Stimulated activated CD4-positive, alpha-beta T cell treated with anti-CD3 and anti-CD28 coated beads, Interleukin-1b, Interleukin-23, amount 100 ng/mL, for 24 hours (primary cell): ENCODE measurements around the gene MON1B.

Source experiments
- DNase-seq, 4 experiments: peaks; one replicate each; pipeline ENCODE4 v3.0.0-alpha.2; 2020; ENCODE audit warnings: low read depth in 4 of 4, low spot score in 1 of 4

Gene MON1B

DNA sequence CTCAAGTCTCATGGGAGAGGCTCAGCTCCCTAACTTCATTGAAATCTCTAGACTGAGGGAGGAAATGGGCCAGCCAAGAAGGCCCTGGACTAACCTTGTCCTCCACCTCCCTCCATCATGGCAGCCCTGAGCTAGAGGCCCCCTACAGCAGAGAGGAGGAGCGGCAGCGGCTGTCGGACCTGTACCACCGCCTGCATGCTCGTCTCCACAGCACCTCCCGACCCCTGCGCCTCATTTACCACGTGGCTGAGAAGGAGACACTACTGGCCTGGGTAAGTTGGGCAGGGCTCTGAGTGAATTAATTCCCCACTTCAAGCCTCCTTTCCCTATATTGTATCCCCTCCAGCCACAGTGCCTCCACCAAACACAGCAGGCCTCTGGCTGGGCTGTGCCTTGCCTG is 4.4 kb downstream of the MON1B start:
- DNase-seq, result no peak

DNA sequence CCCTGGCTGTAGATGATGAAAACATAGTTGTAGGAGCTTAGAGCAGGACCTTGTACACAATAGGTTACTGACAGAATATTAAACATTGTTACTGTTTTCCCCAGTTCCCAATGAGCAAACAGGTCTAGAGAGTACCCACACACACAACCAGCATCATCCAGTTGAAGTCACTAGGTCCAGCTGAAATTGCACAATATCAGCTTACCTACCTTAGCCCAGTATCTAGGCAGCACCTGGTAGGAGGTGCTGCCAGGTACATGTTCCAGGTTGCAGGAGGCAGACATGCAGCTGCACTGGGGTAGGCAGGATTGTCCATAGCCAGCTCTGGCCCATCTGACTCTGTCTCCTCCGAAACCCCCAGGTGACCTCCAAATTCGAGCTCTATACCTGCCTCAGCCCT is 6.8 kb downstream of the MON1B start:
- DNase-seq, result no peak

DNA sequence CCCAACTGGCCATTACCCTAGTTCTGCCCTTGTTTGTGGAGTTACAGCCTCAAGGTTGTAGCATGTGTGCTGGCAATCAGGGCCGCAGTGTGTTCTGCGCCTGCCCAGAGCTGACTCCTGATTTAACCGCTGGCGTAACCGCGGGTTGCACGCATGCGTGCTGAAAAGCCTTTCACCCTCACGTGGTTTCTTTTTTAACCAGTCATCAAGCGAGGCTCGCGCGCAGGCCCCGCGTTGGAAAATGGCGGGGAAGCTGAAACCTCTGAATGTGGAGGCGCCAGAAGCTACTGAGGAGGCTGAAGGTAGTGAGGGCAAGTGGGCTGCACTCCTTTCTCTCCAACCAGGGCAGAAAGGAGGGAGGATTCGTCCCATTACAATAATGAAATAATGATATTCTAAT is 8.2 kb downstream of the MON1B start, which contains the start of gene SYCE1L:
TSS of gene SYCE1L (plus strand) at position 198 of the 400 bp plus-strand sequence. CDS start at position 242, 44 bp downstream.
- DNase-seq, result no peak

DNA sequence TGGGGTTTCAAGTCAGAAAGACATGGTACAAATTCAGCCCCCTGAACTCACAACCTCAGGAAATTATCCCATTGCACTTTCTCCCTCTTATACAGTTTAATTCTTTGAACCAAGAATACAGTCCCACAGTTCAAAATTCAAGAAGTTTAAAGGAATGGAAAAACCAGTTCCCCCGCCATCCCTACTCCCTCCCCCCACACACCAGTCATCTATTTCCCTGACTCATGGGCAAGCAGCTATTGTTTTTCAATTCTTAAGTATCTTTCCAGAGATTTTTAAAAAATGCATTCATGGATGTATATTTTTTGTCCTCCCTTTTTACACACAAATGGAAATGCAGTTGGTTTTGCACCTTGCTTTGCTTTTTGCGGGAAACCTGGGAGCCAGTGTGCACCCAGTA is 15.5 kb downstream of the MON1B start:
- DNase-seq, result no peak

DNA sequence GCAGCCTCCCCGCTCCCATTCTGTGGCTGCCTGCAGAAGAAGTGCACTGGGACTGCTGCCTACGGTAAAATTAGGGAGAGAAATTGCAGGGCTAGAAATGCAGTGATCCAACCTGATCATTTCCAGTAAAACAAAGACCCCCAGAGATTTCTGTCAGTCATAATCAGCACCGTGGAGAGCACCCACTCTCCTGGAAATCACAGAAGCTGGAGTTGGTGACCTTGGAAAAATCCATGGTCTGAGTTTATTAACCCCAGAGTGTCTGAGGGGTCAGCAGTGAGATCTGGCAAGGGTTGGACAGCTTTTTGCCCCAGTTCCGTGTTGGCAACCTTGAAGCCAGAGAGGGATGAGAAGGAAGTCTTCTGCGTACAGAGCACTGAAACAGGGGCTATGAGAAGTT is 16.0 kb downstream of the MON1B start:
- no peak for DNase-seq

DNA sequence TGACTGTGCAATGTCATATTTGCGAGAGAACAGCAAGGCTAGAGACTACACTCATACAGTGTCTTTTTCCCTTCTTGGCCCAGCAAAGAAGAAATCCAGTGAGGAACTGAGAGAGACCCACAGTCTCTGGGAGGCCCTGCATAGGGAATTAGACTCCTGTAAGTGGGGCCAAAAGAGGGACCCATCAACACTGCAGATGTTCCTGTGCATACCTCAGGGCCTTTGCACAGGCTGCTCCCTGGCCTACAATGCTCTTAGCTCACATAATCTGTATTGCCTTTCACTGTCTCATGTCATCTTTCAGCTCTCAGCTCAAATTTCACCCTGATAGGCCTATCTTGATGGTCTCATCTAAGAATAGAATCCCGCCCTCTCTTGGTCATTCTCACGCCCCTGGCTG is 17.4 kb downstream of the MON1B start:
- no peak for DNase-seq

DNA sequence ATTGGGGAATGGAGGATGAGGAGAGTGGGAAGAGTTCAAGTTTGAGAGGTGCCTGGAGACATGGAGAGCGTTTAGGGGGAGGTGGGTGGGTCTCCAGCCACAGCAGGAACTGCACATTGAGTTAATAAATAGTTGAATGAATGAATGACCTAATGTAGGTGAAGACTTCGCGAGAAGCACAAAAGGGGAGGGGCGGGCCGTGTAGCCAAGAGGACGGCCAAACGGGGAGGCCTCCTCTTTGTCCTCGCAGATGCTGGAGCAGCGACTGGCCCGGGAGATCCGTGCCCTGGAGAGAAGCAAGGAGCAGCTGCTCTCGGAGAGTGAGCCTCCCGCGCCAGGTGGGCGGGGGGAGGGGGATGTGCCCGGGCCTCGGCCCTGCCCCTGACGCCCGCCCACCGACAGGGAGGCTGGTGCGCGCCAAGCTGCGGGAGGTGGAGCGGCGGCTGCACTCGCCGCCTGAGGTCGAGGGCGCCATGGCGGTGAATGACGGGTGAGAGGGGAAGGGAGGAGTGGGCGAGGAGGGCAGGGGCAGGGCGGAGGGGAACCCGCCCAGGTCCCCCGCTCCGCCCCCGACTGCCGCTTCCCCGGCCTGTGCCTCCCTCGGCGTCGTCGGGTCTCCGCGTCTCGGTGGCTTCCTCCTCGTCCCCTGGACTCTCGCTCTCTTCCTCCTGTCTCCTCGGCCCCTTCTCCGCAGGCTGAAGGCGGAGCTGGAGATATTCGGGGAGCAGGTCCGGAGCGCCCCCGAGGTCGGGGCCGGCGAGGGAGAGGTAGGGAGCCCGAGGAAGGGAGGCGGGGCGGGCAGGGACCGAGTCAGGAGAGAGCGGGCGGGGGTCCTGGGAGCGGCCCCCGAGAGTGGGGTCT is 21.1 kb downstream of the MON1B start:
- DNase-seq, result peak in 3 of 4 experiments; percentile 36 to 63 (median 63)

DNA sequence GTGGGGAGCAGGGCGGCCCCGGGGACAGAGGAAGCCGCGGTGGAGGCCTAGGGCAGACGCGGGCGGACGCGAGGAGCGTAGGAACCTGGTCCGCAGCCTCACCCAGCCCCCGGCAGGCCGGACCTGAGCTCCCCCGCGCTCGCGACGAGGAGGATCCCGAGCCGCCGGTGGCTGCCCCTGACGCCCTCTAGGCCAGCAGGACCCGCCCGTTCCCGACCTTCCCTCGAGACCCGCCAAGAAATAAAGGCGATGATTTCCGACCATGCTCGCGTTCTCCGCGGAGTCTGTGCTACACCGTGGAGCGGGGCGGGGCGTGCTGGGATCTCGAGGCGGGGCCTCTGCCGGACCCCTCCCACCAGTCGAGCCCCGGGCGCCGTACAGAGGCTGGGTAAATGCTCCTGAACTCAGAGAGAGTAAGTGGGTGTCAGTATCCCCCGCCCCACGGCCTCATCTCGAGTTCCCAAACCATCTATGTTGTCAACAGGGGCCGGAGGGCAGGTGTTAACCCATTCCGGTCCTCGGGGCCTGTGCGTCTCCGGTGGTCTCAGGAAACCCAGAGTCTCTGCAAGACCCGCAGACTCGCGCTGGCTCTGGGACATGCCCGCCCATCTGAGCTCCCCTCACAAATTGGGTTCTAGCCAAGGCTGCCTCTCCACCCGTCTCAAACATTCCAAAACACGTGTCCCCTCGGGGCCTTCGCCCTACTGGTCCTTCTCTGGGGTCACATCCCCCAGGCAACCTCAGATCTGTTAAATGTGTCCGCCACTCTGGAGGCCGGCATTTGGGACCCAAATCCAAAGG is 22.0 kb downstream of the MON1B start:
- DNase-seq, result peak; percentile 38 to 66 (median 58)

DNA sequence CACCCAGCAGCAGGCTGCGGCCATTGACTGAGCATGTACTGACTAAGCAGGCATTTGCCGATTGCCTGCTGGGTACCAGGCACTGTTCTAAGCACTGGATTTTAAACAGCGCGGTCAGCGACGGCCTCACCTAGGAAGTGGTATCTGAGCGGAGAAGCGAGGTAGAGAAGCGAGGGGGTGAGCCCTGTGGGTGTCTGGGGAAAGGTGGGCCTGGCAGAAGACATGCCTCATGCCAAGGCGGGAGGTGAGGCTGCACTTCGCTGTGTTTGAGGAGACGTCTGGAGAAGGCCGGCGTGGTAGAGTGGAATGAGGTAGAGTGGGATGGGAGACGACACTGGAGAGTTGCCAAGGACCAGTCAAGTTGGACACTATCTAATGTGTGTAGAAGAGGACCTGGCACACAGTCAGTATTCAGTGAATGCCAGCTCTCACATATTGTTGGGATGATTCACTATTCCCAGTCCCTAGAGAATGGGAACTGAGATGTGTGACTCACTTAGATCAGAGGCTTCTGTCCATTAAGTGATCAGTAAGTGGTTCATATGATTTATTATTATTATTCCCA is 22.6 kb downstream of the MON1B start:
- DNase-seq, result no peak

DNA sequence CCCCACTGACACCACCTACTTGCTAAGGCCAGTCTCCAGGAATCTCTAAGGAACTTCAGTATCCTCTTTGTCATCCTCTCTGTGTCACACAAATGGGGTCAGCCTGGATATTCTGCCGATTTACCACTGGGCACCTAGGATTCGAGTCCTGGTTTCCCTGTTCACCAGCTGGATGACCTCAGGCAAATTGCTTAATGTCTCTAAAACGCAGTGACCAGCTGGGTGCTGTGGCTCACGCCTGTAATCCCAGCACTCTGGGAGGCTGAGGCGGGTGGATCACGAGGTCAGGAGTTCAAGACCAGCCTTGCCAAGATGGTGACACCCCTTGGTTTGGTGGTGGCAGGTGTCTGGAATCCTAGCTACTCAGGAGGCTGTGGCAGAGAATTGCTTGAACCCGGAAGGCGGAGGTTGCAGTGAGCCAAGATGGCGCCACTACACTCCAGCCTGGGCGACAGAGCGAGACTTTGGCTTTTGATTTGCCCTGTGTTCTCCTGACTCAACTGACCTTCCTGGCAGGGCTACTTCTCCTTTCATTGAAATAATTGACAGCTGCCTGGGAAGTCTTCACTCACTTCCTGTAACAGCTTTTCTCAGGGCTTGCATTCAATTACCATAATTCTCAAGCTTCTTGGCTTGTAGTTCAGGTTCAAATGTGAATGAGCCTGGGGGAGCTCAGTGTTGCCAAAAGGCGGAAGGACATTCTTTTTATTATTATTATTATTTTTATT is 23.6 kb downstream of the MON1B start:
- DNase-seq, result no peak

DNA sequence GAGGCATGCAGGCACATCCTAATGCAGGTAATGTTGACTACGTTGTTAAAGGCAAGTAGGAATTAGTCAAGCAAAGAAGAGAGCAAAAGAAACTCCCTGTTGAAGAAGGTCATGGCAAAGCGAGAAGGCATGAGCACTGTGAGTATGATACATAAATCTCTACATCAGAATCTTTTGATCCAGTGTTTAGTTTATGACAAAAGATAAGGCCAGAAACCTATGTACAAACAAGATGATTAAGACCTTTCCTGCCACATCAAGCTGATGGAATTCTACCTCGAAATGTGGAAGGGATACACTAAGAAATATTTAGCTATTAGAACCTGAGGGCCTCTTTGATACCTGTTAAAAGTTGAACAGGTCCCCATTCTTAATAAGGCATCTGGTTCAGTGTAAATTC is 28.4 kb downstream of the MON1B start:
- no peak for DNase-seq

DNA sequence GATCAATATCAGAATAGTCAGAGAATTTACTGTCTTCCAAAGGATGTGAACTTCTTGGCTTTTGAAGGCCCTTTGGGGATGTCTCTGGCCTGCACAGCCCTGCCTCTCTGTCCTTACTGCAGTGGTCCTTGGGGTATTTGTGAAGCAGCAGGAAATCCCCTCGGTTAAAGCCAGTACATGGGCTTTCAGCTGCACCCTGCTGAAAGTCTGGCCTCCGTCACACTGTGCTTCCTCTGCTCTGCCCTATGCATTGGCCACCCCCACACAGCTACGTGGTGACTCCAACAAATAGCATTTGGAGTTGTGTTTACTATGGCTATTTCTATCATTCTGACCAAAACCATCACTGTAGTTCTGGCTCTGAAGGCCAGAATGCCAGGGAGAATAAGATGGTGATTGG is 29.4 kb downstream of the MON1B start:
- DNase-seq, result no peak

DNA sequence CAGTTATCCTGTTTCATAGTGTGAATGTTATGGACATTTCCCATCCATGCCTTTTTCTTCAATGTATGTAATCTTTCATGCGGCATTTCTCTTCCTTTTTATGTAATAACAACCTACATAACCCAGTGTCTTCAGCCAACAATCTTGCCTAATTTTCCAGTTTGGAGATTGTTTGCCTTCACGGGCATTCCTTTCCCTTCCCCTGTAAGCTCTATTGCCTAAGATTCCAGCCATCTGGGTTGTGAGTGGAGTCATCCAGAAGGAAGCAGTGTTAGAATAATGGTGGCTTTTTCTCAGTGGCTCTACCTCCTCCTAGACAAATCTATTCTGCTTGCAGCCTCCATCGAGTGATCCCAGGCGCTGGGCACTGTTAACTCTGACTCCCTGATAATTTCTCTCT is 30.5 kb downstream of the MON1B start:
- no peak for DNase-seq

DNA sequence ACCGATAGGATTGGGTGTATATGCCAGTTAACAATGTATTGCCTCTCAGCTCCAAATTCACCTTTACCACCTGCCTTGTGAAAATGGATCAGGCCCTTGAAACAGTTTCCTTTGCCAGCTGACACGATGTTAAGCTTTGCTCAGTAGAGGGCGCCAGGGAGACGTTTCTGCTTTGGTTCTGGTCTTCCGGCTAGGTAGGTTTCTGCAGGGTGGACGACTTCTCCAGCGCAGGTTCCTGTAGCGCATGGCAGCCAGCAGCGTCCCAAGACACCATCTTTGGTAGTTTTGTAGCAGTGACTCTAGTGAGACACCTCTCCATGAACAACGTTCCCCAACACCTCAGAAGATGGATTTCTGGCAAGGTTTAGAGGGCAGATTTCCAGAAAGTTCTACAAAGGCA is 32.2 kb downstream of the MON1B start:
- no peak for DNase-seq

DNA sequence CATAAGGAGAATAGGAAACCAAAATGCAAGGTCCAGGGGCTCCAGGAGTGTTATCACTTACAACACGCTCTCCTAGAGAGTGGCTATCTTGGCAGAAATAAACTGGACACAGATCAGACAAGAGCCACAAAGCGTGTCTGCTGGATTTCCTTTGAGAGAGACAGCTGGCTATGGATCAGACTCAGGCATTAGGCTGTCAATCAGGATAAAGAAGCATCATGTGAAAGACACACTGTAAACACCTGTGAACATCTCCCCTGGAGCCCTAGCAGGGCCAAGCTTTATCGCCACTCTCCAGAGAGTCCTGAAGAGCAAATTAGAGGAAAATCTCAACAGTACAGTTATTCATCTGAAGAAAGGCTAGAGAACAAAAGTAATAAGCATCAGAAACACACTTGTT is 34.2 kb downstream of the MON1B start:
- DNase-seq, result no peak

DNA sequence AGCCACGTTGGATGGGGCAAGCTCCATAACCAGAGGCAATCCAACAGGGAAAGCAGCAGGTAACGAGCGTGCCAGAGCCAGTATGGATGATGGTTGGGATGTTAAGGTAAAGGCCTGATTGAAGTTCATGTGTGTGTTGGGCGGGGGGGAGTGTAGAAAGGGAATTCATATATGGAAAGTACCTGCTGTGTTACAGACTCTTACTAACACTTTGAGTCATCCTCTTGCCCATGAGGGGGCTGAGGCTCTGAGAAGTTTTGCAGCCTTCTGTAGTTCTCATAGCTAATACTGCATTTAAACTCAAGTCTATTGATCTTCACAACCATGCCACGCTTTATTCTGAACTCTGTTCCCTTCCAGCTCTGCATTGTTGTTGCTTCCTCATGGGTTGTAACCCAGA is 36.8 kb downstream of the MON1B start:
- DNase-seq, result no peak

DNA sequence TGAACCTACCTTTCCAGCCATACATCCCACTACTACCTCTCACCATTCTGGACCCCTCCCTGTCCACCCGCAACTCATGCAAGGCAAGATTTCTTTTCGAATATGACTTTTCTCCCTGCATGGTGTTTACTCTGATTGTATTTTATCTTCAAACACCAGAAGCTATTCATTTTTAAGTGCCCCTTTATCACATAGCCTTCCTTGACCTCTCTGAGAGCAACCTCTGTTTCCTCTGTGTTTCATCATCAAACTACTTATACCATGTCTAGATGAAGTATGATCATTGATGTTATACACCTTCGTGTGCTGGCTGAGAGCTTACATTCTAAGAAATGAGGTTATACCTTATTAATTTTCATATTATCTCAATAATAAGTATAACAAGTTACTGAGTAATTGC is 40.1 kb downstream of the MON1B start:
- DNase-seq, result no peak

DNA sequence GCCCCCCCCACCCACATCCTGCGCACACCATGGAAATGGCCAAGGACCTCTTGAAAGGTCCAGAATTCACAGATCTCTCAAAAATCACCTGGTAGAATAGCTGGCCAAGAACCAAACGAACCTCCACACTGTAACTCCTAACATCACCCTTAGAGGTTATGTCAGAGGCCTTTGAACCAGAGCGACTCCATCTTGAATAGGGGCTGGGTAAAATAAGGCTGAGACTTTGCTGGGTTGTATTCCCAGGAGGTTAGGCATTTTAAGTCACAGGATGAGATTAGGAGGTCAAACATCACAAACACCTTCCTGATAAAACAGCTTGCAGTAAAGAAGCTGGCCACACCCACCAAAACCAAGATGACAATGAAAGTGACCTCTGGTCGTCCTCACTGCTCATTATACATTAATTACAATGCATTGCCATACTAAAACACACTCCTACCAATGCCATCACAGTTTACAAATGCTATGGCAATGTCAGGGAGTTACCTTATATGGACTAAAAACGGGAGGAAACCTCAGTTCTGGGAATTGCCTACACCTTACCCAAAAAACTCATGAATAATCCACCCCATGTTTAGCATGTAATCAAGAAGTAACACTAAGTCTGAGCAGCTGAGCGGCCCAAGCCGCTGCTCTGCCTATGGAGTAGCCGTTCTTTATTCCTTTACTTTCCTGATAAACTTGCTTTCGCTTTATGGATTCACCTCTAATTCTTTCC is 43.0 kb downstream of the MON1B start:
- no peak for DNase-seq

DNA sequence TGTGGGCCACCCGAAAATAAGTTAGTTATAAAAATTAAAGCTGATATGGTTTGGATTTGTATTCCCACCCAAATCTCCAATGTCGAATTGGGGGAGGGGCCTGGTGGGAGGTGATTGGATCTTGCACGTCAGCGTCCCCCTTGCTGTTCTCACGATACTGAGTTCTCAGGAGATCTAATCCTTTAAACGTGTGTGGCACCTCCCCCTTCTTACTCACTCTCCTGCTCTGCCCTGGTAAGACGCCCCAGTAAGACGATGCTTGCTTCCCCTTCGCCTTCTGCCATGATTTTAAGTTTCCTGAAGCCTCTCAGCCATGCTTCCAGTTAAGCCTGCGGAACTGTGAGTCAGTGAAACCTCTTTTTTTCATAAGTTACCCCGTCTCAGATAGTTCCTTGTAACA is 43.6 kb downstream of the MON1B start:
- no peak for DNase-seq

DNA sequence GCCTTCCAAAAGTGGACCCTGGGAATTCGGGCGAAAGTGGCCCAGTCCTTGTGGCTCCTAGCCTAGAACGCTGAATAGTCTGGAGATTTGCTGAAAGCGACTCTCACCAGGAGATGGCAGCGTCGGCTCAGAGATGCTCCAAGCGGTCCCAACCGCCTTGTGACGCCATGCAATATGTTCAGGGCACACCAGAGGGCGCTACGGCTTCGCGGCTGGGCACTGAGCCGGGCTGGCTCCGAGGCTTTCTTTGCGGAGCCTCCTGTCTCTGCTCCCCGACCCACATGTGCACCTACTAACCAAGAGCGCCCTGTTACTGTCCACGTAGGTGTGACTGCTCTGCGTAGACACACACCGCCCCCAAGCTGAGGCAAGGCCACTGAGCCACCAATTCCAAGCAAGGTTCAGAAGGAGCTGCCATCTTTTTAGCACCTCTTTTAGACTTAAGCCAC is 45.1 kb downstream of the MON1B start:
- DNase-seq, result peak; percentile 78 to 88 (median 82)

DNA sequence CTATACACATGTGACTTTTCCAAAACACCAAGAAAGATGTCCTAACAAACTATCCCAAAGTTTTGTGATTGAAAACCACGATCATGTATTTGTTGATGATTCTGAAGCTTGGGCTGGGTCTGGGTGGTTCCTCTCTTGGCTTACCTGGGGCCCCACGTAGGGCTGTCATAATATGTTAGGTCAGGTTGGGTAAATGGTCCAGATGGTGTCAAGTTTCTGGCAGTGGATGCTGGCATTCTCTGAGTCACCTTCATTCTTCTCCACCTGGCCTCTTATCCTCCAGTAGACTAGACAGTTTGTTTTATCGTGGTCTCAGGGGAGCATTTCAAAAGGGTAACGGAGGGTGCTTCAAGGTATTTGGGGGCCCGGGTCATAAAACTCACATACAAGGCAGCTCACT is 47.6 kb downstream of the MON1B start:
- DNase-seq, result no peak
